H1 (cell line): ENCODE measurements around the gene SSNA1. TPM values are rescaled to one million over a fixed set of nuclear protein-coding genes. Genes with fewer than 3 reads are reported as not detected.

Experiments used
- ASH2L ChIP-seq: fragments of 200-600, 300-600 bp; sonication (generic); IDR thresholded peaks from one replicate; pipeline ENCODE4 v1.7.1; 2017; ENCODE audit warnings: low read length
- ATF3 ChIP-seq: IDR thresholded peaks from 2 replicates; pipeline ENCODE4 v1.6.1; 2011; ENCODE audit warnings: low read depth, mild to moderate bottlenecking, low read length; ENCODE audit not compliant: insufficient read depth
- CHD7 ChIP-seq: fragments of 300-600 bp; sonication (generic); IDR thresholded peaks from 2 replicates; pipeline ENCODE4 v1.7.1; 2012; ENCODE audit warnings: low read length, moderate library complexity, mild to moderate bottlenecking, inconsistent platforms; ENCODE audit not compliant: insufficient replicate concordance
- CTCF ChIP-seq, 3 experiments: IDR thresholded peaks; 1 replicate in 2 of 3; 2 replicates in 1 of 3; pipeline versions ENCODE4 v1.5.1 to v1.6.1; 2011; ENCODE audit warnings: low read length in 3 of 3, mild to moderate bottlenecking in 3 of 3, inconsistent platforms in 2 of 3, low read depth in 1 of 3, moderate library complexity in 1 of 3; ENCODE audit not compliant: insufficient read depth in 1 of 3; ENCODE audit errors: control extremely low read depth in 1 of 3
- NRF1 ChIP-seq: IDR thresholded peaks from 2 replicates; pipeline ENCODE4 v1.6.1; 2011; ENCODE audit warnings: mild to moderate bottlenecking, low read depth, low read length, improper control_type of control experiment
- SUZ12 ChIP-seq: fragments of 200-600 bp; sonication (generic); IDR thresholded peaks from 2 replicates; pipeline ENCODE4 v1.6.1; 2012; ENCODE audit warnings: mild to moderate bottlenecking, inconsistent platforms, low read length, moderate library complexity, mixed read lengths
- polyA plus RNA-seq, 7 experiments: library from polyadenylated mRNA; depleted of rRNA in 3 of 7; stranded (reverse) in 5 of 7; unstranded in 2 of 7; fragments of >200 nt in 5 of 7; fragments of 200-250 nt in 2 of 7; gene quantifications; 1 replicate in 5 of 7; 2 replicates in 1 of 7; 4 replicates in 1 of 7; pipeline versions ENCODE4 v1.2.1 to v1.2.3, GENCODE V29; 2011 to 2013; ENCODE audit warnings: missing spikeins in 2 of 7, mixed read lengths in 2 of 7
- total RNA-seq: library from RNA; stranded (reverse); fragmentation: NEBNext Ultra II Directional; extraction: Animal tissue kit (Norgen Biotek cat#: 25700); gene quantifications from 2 replicates; pipeline ENCODE4 v1.2.1, GENCODE V29; 2021

SSNA1 gene
- total and polyA plus RNA-seq, 2 of the 8 experiments (the other 6 are each of a cell fraction or from before 2014, with no cell fraction given), result 87.3 to 157 TPM

GRCh38 chr9:137188490-137189296, at the start of gene SSNA1, which contains the start of gene ANAPC2 (continued):
- TF ChIP-seq ATF3, result peak; percentile 100
- no peak; the same call in 1 of the 2 replicates for TF ChIP-seq SUZ12
- TF ChIP-seq CTCF (IDR thresholded peaks at IDR 0.05; ENCODE audit: control extremely low read depth in 1 of 3, insufficient read depth in 1 of 3, low read depth in 1 of 3, low read length in 3 of 3), result peak in 2 of 3 experiments; percentile 37 to 57; a peak in 3 of 4 replicates
- peak; percentile 76 for TF ChIP-seq NRF1
- peak; percentile 90 for TF ChIP-seq ASH2L
- no peak for TF ChIP-seq CHD7
